IPS-15b (cell line): ENCODE data around the gene SMIM26.
"Not testable (repeated sequence)": the region's sequence is repeated elsewhere in the genome, so short reads cannot be mapped to it uniquely, and the experiment has no call there.

Experiments
- H3K27me3 ChIP-seq: one replicate; pipeline ENCODE4 v1.6.1; 2013; ENCODE audit warnings: low read length; ENCODE audit not compliant: control insufficient read depth, insufficient read depth
- H3K36me3 ChIP-seq: one replicate; pipeline ENCODE4 v1.6.1; 2013; ENCODE audit warnings: low read length; ENCODE audit not compliant: control insufficient read depth, insufficient read depth
- H3K4me1 ChIP-seq: one replicate; pipeline ENCODE4 v1.6.1; 2013; ENCODE audit warnings: mild to moderate bottlenecking, low read length; ENCODE audit not compliant: control insufficient read depth, insufficient read depth
- H3K4me3 ChIP-seq: one replicate; pipeline ENCODE4 v1.5.1; 2013; ENCODE audit warnings: low read depth, low read length
- H3K9ac ChIP-seq: one replicate; pipeline ENCODE4 v1.6.1; 2013; ENCODE audit warnings: low read depth, mild to moderate bottlenecking, low read length
- H3K9me3 ChIP-seq: one replicate; pipeline ENCODE4 v1.6.1; 2013; ENCODE audit warnings: mild to moderate bottlenecking, low read length; ENCODE audit not compliant: control insufficient read depth, insufficient read depth

SMIM26 gene

GRCh38 chr20:18566892-18567738, at the start of gene SMIM26:
SMIM26 (plus strand) TSS chr20:18567432; CDS start chr20:18567479, 47 bp downstream.
- H3K36me3 ChIP-seq = no peaks in the 10 kb centered on the region
- no peaks in the 10 kb centered on the region for H3K9me3 ChIP-seq
- H3K4me3 ChIP-seq = peak within 1 kb of the TSS; percentile 92
- H3K27me3 ChIP-seq = no peaks in the 10 kb centered on the region
- no peaks in the 10 kb centered on the region for H3K4me1 ChIP-seq
- peak within 1 kb of the TSS; percentile 86 for H3K9ac ChIP-seq

- not testable (repeated sequence) for H3K9me3 ChIP-seq, H3K4me1 ChIP-seq, H3K4me3 ChIP-seq, H3K27me3 ChIP-seq, H3K9ac ChIP-seq
- H3K36me3 ChIP-seq = peaks cover 14% of the 10 kb centered on the region
These were observed 45.2 kb upstream of the SMIM26 start for GRCh38 chr20:18522066-18522465.

GRCh38 chr20:18523066-18523465, 44.2 kb upstream of the SMIM26 start:
- Histone ChIP-seq H3K36me3 (peaks cover 20% of the 10 kb centered on the region), H3K9me3 (no peaks in the 10 kb centered on the region), H3K4me1 (no peaks in the 10 kb centered on the region), H3K4me3 (no peak overlapping the region), H3K9ac (no peak overlapping the region), H3K27me3 (no peaks in the 10 kb centered on the region)

- Histone ChIP-seq H3K9me3 (no peaks in the 10 kb centered on the region), H3K27me3 (no peaks in the 10 kb centered on the region), H3K4me1 (no peaks in the 10 kb centered on the region), H3K9ac (no peak overlapping the region), H3K36me3 (peaks cover 31% of the 10 kb centered on the region), H3K4me3 (no peak overlapping the region)
These were observed 42.6 kb upstream of the SMIM26 start for GRCh38 chr20:18524646-18525045.

- not testable (repeated sequence) for H3K4me1 ChIP-seq, H3K9ac ChIP-seq, H3K27me3 ChIP-seq, H3K4me3 ChIP-seq, H3K9me3 ChIP-seq
- peaks cover 40% of the 10 kb centered on the region for H3K36me3 ChIP-seq
These were observed 40.5 kb upstream of the SMIM26 start for GRCh38 chr20:18526761-18527160.

- peaks cover 40% of the 10 kb centered on the region for H3K36me3 ChIP-seq
- H3K9me3 ChIP-seq = no peaks in the 10 kb centered on the region
- no peak overlapping the region for H3K9ac ChIP-seq
- H3K27me3 ChIP-seq = no peaks in the 10 kb centered on the region
- no peaks in the 10 kb centered on the region for H3K4me1 ChIP-seq
- H3K4me3 ChIP-seq = no peak overlapping the region
These were observed 39.9 kb upstream of the SMIM26 start for GRCh38 chr20:18527339-18527738.

- H3K27me3 ChIP-seq = no peaks in the 10 kb centered on the region
- H3K9ac ChIP-seq = no peak overlapping the region
- H3K36me3 ChIP-seq = peaks cover 45% of the 10 kb centered on the region
- H3K4me3 ChIP-seq = no peak overlapping the region
- H3K4me1 ChIP-seq = no peaks in the 10 kb centered on the region
- H3K9me3 ChIP-seq = no peaks in the 10 kb centered on the region
These were observed 39.4 kb upstream of the SMIM26 start for GRCh38 chr20:18527836-18528235.

- Histone ChIP-seq H3K4me3 (no peak overlapping the region), H3K9ac (no peak overlapping the region), H3K27me3 (no peaks in the 10 kb centered on the region), H3K36me3 (peaks cover 53% of the 10 kb centered on the region), H3K4me1 (no peaks in the 10 kb centered on the region), H3K9me3 (no peaks in the 10 kb centered on the region)
These were observed 38.2 kb upstream of the SMIM26 start for GRCh38 chr20:18529041-18529440.

- Histone ChIP-seq H3K4me3 (no peak overlapping the region), H3K36me3 (peaks cover 36% of the 10 kb centered on the region)
These were observed 34.6 kb upstream of the SMIM26 start for GRCh38 chr20:18532626-18533025.

GRCh38 chr20:18533491-18533890, 33.7 kb upstream of the SMIM26 start:
- no peaks in the 10 kb centered on the region for H3K4me1 ChIP-seq
- H3K9me3 ChIP-seq = no peaks in the 10 kb centered on the region
- H3K27me3 ChIP-seq = no peaks in the 10 kb centered on the region
- H3K9ac ChIP-seq = no peak overlapping the region
- no peak overlapping the region for H3K4me3 ChIP-seq
- peaks cover 32% of the 10 kb centered on the region for H3K36me3 ChIP-seq

More at GRCh38 chr20:18532626-18533025, 34.6 kb upstream of the SMIM26 start:
- Histone ChIP-seq H3K27me3 (no peaks in the 10 kb centered on the region), H3K4me1 (no peaks in the 10 kb centered on the region), H3K9ac (no peak overlapping the region), H3K9me3 (no peaks in the 10 kb centered on the region)

GRCh38 chr20:18533978-18534644, 33.1 kb upstream of the SMIM26 start:
- H3K9me3 ChIP-seq = no peaks in the 10 kb centered on the region
- no peaks in the 10 kb centered on the region for H3K27me3 ChIP-seq
- H3K36me3 ChIP-seq = peaks cover 28% of the 10 kb centered on the region

GRCh38 chr20:18537651-18538050, 29.6 kb upstream of the SMIM26 start:
- H3K9ac ChIP-seq = no peak overlapping the region
- peaks cover 17% of the 10 kb centered on the region for H3K36me3 ChIP-seq
- no peaks in the 10 kb centered on the region for H3K27me3 ChIP-seq
- H3K9me3 ChIP-seq = no peaks in the 10 kb centered on the region
- no peak overlapping the region for H3K4me3 ChIP-seq
- H3K4me1 ChIP-seq = no peaks in the 10 kb centered on the region

More at GRCh38 chr20:18533978-18534644, 33.1 kb upstream of the SMIM26 start:
- Histone ChIP-seq H3K4me1 (no peaks in the 10 kb centered on the region), H3K4me3 (no peak overlapping the region), H3K9ac (no peak overlapping the region)
